ENCODE data around the gene CD6.

Gene CD6

DNA sequence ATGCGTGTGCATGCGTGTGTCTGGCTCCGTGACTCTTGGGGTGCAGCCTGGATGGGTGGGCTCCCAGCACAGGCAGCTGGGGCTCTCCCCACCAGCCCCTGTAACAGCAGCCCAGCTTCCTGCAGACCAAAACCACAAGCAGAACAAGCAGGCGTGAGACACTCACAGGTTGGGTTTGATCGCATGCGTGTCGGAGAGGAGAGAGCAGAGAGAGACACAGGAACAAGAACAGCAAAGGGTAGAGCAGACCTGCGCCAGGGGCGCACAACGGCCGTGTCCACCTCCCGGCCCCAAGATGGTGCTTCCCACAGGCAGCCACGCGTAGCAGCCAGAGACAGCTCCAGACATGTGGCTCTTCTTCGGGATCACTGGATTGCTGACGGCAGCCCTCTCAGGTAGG, at the start of gene CD6:
TSS of gene CD6 (plus strand) at position 161 of the 400 bp plus-strand sequence. CDS start at position 347, 186 bp downstream.
- DNase-seq, result peak; percentile 71

DNA sequence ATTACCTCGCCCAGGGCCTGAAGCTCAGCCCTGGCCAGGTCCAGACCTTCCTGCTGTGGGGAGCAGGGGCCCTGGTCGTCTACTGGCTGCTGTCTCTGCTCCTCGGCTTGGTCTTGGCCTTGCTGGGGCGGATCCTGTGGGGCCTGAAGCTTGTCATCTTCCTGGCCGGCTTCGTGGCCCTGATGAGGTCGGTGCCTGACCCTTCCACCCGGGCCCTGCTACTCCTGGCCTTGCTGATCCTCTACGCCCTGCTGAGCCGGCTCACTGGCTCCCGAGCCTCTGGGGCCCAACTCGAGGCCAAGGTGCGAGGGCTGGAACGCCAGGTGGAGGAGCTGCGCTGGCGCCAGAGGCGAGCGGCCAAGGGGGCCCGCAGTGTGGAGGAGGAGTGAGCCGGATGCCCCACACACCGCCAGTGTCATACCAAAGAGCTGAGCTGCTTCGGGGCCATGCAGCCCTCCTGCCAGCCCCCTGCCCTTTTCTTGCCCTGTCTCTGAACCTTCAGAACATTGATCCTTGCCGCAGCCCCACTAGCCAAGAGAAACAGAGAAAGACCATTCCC, 49.6 kb upstream of the CD6 start:
- no peak for DNase-seq

- no peak for DNase-seq
Measured at GRCh38 chr11:60922906-60923305, 48.6 kb upstream of the CD6 start.

- DNase-seq, result no peak
Measured at GRCh38 chr11:60923326-60923725, 48.2 kb upstream of the CD6 start.

DNA sequence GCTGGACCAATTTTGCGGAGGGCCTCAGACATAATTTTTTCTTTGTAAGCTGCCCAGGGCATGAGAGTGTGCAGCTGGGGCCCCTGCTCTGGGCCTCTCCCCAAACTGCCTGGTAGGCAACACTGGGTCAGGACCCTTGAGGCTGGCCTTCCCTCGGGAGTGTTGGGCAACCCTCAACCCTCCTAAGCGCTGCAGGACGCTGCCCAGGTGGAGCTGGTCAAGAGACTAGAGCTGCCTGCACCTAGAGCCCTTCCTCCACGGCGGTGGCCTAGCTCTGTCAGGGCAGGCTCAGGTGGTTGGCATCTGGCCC, 47.7 kb upstream of the CD6 start:
- DNase-seq, result no peak

GRCh38 chr11:60924110-60924905, 47.2 kb upstream of the CD6 start, which contains the start of gene TMEM132A:
TMEM132A (plus strand) TSS chr11:60924460; CDS start chr11:60924634, 174 bp downstream.
- DNase-seq, result no peak

GRCh38 chr11:60924906-60925853, 46.3 kb upstream of the CD6 start:
- DNase-seq, result no peak

GRCh38 chr11:60925868-60926267, 45.6 kb upstream of the CD6 start:
- no peak for DNase-seq

GRCh38 chr11:60926500-60926899, 45.0 kb upstream of the CD6 start:
- no peak for DNase-seq

GRCh38 chr11:60927061-60927592, 44.4 kb upstream of the CD6 start:
- no peak for DNase-seq

DNA sequence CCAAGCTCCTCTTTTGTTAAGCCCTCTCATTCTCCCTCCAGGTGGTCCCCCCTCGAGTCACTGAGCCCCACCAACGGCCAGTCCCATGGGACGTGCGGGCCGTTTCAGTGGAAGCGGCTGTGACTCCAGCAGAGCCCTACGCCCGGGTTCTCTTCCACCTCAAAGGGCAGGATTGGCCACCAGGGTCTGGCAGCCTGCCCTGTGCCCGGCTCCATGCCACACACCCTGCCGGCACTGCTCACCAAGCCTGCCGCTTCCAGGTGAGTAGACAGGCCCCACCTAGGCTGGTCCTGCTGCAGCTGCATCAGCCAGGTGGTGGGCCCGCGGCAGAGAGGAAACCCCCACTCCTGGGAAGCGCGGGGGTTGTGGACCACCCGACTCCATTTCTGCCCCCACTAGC, 43.9 kb upstream of the CD6 start:
- no peak for DNase-seq

- DNase-seq, result no peak
Measured at GRCh38 chr11:60928563-60929001, 42.9 kb upstream of the CD6 start.

DNA sequence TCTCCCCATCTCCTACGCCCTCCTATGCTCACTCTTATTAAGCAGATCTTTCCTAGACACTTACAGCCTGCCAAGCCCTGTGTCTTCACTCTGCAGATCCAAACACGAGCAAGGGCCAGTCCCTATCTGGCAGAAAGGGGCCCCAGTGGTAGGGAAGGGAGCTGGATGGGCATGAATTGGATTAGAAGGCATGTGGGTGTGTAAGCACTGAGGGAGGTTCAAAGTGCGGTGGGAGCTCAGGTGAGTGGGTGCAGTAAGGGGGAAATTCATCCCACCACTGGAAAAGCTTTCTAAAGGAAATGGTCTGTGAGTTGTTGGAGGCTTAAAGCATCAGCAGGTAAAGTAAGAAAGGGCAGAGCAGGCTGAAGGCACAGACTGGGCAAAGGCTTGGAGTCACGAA, 41.7 kb upstream of the CD6 start:
- DNase-seq, result no peak

GRCh38 chr11:60930394-60930793, 41.1 kb upstream of the CD6 start:
- DNase-seq, result no peak

DNA sequence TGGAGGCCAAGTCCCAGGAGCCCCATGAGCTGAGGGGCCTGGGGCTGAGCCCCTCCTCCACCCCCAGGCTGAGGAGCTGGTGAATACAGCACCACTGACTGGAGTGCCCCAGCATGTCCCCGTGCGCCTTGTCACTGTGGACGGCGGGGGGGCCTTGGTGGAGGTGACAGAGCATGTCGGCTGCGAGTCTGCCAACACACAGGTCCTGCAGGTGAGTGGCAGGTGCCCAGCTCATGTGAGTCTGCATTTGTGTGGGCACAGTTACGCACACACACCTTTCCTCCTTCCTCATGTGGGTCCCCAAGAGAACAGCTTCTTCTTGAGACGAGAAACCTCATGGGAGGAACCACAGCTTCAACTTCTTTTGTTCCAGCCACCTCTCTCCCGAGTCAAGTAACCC, 39.6 kb upstream of the CD6 start:
- DNase-seq, result no peak

DNA sequence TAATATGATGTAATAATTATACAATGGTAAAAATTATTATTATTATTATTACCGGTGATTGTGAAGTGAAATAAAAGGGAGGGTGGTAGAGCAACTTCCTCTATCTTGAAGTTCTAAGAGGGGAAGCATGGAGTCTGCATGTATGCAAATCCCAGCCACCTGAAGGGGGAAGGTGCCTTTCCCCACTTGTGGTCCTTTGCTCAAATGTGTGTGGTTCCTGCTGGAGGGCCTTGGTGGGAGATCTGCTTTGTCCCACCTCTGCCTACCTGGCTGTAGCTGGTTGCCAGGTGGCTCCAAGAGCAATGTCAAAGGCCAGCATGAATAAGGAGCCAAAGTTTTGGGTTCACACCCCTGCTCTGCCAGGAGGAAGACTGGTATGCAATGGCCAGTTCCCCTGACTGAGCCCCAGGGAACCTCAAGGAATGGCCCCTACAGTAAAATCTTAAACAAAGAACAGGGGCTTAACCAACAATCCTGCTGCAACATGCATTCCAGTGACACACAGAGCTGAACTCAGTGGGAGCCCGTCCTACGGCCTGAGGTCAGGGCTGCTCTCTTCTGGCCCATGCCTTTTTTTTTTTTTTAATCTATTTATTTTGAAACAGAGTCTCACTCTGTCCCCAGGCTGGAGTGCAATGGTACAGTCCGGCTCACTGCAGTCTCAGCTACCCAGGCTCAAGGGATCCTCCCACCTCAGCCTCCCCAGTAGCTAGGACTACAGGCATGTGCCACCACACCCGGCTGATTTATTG, 38.7 kb upstream of the CD6 start:
- DNase-seq, result no peak

GRCh38 chr11:60933416-60934123, 37.9 kb upstream of the CD6 start:
- DNase-seq, result no peak

- no peak for DNase-seq
Measured at GRCh38 chr11:60934124-60934789, 37.2 kb upstream of the CD6 start.

- DNase-seq, result no peak
Measured at GRCh38 chr11:60934790-60935605, 36.5 kb upstream of the CD6 start.

DNA sequence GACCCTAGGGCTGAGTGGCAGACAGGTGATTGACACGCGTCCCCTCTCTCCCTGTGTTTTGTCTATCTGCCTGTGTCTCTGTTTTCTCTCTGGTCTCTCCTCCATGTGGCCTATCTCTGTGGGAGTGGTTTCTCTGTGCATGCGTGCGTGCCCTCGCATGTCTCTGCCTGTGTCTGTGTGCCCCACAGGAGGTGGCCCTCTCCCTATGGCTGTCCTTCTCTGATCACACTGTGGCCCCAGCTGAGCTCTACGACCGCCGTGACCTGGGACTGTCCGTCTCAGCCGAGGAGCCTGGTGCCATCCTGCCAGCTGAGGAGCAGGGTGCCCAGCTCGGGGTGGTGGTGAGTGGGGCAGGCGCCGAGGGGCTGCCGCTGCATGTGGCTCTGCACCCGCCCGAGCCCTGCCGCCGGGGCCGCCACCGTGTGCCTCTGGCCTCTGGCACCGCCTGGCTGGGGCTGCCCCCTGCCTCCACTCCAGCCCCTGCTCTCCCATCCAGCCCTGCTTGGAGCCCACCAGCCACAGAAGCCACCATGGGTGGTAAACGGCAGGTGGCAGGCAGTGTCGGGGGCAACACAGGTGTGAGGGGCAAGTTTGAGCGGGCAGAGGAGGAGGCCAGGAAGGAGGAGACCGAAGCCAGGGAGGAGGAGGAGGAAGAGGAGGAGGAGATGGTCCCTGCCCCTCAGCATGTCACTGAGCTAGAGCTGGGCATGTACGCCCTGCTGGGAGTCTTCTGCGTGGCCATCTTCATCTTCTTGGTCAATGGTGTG, 35.6 kb upstream of the CD6 start:
- DNase-seq, result no peak
